CD1c-positive myeloid dendritic cell (primary cell): Measurements from ENCODE around the gene SERTAD3.

Source experiments
- DNase-seq: peaks from one replicate; pipeline ENCODE4 v3.0.0-alpha.2; 2016; ENCODE audit errors: extremely low spot score

The SERTAD3 gene

GRCh38 chr19:40425450-40426287 lies 18.5 kb downstream of the SERTAD3 start, which contains the start of gene SERTAD1:
Gene SERTAD1, minus strand, starts transcription at chr19:40425992. Its CDS starts 2,446 bp downstream, at chr19:40423546.
- peak; percentile 100 for DNase-seq

GRCh38 chr19:40424637-40425449 lies 19.3 kb downstream of the SERTAD3 start:
- no peak for DNase-seq

DNA sequence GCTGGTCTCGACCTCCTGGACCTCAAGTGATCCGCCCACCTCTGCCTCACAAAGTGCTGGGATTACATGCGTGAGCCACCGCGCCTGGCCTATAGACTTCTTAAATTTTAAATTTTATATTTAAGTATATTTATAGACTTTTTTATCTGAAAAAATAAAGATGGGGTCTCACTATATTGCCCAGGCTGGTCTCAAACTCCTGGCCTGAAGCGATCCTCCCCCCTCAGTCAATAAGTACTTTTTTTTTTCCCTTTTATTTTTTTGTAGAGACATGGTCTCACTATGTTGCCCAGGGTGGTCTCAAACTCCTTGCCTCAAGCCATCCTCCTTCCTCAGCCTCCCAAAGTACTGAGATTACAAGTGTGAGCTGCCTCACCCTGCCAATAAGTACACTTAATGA lies 20.2 kb downstream of the SERTAD3 start:
- DNase-seq = no peak

DNA sequence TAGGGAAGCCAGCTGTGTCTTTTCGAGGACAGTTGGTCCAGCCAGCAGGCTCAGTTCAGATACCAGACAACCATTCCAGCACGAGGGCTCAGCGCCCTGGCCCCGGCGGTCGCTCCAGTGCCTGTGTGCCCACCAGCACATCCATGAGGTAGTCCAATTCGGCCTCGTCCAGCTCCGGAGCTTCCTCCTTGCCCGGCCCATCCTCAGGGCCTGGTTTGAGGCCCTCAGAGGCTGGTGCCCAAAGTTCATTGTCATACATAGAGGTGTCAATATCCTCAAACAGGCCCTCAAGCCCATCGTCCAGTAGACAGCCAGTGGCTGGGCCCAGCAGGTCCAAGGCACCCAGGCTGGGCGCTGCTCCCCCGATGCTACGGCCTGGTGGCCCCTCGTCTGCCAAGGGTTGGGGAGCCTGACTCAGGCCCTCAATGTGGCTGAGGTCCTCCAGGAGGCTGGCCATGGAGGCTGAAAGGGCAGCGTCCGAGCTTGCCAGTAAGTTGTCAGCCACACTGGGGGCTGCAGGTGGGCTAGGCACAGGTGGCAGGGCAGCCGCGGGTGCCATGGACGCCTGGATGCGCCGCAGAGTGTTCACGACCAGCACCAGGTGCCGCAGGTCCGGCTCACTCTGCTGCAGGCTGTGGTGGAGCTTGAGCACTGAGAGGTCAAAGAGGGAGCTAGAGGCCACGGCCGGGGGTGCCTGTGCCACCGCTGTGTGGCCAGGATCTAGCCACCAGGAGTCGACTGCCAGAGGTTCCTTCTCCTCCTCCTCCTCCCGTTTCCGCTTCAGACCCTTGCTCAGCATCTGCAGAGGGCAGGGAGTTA lies 21.2 kb downstream of the SERTAD3 start:
- no peak for DNase-seq

GRCh38 chr19:40421993-40422747 lies 22.0 kb downstream of the SERTAD3 start:
- no peak for DNase-seq

DNA sequence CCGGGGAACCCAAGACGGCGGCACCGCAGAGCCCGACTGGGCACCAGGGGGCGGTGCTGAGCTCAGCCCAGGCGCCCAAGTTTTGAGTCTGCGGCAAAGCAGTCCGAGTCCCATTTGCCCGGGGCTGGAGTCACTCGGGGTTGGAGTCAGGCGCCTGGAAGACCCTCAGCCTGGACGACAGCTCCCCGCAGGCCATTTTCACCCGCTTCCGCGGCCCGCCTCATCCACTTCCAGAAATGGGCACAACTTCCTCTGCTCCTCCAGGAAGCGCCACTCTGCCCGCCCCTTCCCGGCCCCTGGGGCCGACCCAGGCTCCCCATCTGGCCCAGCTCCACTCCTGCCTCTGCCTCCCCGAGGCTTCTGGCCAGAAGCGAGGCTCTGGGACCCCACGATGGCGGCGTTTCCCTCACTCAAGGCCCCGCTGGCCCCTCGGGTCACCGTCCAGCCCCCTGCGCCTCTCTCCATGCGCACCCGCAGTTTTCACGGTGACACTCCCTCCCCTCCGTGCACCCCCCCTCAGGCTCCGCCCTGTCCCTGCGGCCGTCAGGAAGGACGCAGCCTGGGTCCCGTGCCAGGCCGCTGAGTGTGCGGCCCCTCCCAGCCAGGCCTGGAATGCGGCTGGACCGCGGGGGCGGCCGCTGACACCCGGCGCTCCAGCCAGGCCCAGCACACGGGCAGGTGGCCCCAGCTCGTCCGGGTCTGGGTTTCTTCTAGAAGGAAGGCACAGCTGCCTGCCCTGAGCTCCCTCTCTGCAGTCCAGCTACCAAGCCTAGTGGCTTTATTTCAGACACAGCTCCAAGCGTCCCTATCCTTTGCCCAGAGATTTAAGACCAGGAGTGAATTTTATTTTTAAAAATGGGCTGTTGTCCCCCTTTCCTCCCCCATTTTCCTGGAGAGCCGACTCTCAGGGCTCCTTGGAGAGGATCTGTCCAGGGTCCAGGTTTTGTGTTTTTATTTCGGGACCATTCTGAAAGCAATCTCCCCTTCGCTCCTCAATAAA lies 23.1 kb downstream of the SERTAD3 start:
- DNase-seq = peak; percentile 94

DNA sequence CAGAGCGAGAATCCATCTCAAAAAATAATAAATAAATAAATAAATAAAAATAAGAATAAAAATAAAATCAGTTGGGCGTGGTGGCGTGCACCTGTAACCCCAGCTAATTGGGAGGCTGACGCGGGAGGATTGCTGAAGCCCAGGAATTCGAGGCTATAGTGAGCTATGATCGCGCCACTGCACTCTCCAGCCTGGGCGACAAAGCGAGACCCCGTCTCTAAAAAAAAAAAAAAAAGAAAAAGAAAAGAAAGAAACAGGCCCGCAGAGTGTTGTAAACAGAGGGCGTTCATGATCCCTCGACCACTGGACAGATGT lies 23.7 kb downstream of the SERTAD3 start:
- no peak for DNase-seq

- DNase-seq = no peak
Observed at GRCh38 chr19:40419780-40420179, 24.4 kb downstream of the SERTAD3 start.

GRCh38 chr19:40419066-40419612 lies 25.0 kb downstream of the SERTAD3 start:
- DNase-seq = no peak

- DNase-seq = no peak
Observed at GRCh38 chr19:40418040-40418439, 26.1 kb downstream of the SERTAD3 start.

DNA sequence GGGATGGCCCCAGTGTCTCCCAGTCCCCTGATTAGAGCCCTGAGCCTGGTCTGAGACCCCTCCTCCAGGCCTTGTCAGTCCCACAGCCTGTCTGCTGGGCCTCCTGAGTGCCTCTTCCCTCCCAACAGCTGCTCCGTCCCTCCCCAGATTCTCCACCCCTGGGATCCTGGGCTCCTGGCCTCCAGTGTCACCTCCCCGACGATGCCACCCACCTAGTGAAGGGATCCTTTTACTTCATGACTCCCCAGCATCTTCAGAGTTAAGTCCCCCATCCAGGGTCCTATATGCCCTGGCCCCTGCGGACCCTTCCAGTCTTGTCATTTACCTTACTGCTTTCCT lies 26.5 kb downstream of the SERTAD3 start:
- DNase-seq = no peak

GRCh38 chr19:40416918-40417642 lies 27.1 kb downstream of the SERTAD3 start:
- no peak for DNase-seq

DNA sequence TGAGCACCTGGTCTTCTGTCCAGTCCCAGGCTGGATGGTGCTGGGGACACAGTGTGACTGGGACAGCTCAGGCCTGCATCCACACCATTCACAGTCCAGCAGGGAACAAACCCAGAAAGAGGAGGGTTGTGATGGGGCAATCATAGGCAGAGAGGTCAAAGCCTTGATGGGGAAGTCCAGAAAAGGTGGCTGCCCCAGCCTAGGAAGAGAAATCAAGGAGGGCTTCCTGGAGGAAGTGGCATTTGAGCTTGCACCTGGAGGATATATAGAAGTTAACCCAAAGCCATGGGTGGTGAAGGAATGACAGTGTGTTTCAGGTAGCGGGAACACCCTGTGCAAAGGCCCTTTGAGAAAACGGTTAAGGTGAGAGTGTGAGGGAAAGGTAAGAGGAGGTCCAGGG lies 28.4 kb downstream of the SERTAD3 start:
- DNase-seq = no peak

DNA sequence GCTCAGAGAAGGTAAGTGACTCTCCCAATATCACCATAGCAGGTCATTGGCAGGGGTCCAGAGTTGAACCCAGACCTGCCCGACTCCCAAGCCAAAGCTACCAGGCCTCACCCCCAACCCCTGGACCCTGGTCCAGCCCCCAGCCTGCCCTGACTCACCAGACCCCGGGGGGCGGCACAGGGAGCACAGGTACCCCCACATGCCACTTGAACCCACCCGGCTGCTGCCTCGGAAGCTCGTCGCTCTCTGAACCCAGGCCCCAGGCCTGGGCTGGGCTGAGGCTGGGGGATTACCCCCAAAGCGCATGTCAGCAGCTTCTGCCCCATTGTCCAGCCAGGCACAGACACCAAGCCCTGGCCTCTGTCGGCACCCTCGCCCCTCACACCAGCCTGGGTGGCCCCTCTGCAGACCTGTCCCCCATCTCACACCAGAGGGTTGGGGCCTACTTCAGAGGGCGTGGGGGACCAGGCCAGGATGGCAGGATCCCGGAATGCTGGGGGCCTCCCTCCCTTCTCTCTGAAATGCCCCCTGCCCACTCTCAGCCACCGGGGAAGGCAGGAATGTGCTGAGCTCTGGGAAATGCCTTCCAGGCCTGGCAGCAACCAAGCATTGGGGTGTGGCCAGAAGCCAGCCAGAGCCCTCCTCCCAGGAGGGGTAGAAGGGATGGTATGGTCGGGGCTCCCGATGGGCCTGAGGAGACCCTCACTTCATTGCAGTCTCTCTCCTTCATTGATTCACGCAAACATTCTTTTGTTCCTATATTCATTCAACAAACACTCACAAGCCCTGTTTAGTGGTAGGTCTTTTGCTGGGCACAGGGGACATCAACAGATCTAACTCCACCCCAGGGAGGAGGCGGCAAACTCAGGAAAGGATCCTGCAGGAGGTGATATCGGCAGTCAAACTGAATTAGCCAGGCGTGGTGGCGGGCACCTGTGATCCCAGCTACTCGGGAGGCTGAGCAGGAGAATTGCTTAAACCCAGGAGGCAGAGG lies 29.3 kb downstream of the SERTAD3 start:
- no peak for DNase-seq

- DNase-seq = no peak
Observed at GRCh38 chr19:40413291-40413845, 30.8 kb downstream of the SERTAD3 start, which contains the start of gene PRX. Gene PRX, minus strand, starts transcription at chr19:40413378. Its CDS starts 5,446 bp downstream, at chr19:40407932.

DNA sequence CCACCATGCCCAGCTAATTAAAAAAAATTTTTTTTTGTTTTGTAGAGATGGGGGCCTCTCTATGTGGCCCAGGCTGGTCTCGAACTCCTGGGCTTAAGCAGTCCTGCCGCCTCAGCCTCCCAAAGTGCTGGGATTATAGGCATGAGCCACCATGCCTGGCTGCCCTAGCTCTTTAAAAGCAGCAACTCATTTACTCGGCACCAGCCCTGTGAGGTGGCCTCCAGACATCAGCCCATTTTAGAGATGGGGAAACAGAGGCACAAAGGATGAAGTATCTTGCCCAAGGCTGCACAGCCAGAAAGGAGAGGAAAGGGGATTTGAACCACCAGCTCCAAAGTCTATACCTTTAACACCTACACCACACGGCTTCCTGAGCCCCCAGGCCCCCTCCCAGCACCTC lies 31.3 kb downstream of the SERTAD3 start:
- DNase-seq = no peak

DNA sequence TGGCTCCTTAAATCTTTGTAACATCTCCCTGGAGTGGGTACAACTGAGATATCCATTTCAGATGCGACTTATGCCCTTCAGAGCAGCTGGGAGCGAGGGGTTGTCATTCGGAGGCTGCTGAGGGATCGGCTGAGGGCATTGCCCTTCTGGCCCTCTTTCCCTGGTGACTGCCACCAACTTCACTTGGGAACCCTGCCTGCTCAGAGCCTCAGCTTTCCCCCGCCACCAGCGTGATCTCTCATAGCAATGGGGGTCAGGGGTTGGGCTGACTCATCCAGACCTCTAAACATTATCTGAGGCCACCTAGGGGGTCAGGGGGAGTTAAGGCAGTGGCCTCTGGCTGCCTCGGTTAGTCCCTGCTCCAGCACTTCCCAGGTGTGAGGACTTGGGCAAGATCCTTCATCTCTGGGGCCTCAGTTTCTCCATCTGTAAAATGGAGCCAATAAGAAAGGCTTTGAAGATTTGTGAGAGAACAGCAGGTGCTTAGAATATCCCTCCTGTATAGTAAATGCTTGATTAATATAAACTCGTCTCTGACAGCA lies 32.1 kb downstream of the SERTAD3 start:
- DNase-seq = no peak
